HepG2 (cell line): ENCODE measurements around the gene OPN1SW. TPM values are rescaled to one million over a fixed set of nuclear protein-coding genes. Genes with fewer than 3 reads are reported as not detected.

Experiments
- ATAC-seq: fragments of 200-7000 bp; cut with Tn5 transposase; 3 replicates; pipeline ENCODE4 v1.9.1; 2020; ENCODE audit warnings: mild to moderate bottlenecking, moderate library complexity
- BruUV-seq: library from RNA; stranded (reverse); fragments of 400-500 nt; replicated peaks from 2 replicates; lab custom pipeline; 2021; lab: Mats Ljungman, UMichigan
- CTCF ChIA-PET: fragments of 300-600 bp; formaldehyde crosslinking; extraction: SDS; loops from one replicate; lab custom pipeline; 2021; ENCODE audit warnings: low total read pairs, inconsistent platforms, low intra/inter-chr PET ratio; lab: Yijun Ruan, JAX
- POLR2A ChIA-PET: fragments of 350-600 bp; sonication (Branson Sonifier 250); formaldehyde crosslinking; loops from one replicate; lab custom pipeline; 2020; ENCODE audit warnings: antibody characterized with exemption, inconsistent platforms; lab: Yijun Ruan, JAX
- DNase-seq: peaks from one replicate; pipeline ENCODE4 v3.0.0-alpha.2; 2015; ENCODE audit warnings: low spot score
- FAIRE-seq: peaks from 3 replicates; lab custom pipeline; 2011; peaks lifted over from hg19 to GRCh38; lab: Jason Lieb, UNC
- H2AFZ ChIP-seq: one replicate; pipeline ENCODE4 v1.6.1; 2011; ENCODE audit warnings: low read length, inconsistent platforms
- H3K27ac ChIP-seq: fragments of 300-600 bp; 3 replicates; pipeline ENCODE4 v1.8.0; 2011; ENCODE audit warnings: mixed run types, mild to moderate bottlenecking, mixed read lengths, low read length, inconsistent platforms; ENCODE audit not compliant: insufficient read depth; ENCODE audit errors: extremely low read length
- H3K27me3 ChIP-seq, 2 experiments: fragments of 200-600 bp in 1 of 2; 2 replicates in 1 of 2; 3 replicates in 1 of 2; pipeline versions ENCODE4 v1.6.0 to v1.8.0; 2011; ENCODE audit warnings: low read length in 2 of 2, mild to moderate bottlenecking in 2 of 2, moderate library complexity in 2 of 2, inconsistent platforms in 1 of 2; ENCODE audit not compliant: insufficient read depth in 2 of 2, control insufficient read depth in 1 of 2
- H3K36me3 ChIP-seq, 2 experiments: fragments of 200-600 bp in 1 of 2; replicated peaks in 1 of 2; 2 replicates in 1 of 2; 3 replicates in 1 of 2; pipeline versions ENCODE4 v1.5.1 to v1.8.0; 2011; ENCODE audit warnings: low read length in 2 of 2, inconsistent platforms in 1 of 2; ENCODE audit not compliant: insufficient read depth in 2 of 2, control insufficient read depth in 1 of 2
- H3K4me1 ChIP-seq: 2 replicates; pipeline ENCODE4 v1.5.1; 2012; ENCODE audit warnings: low read length, inconsistent platforms; ENCODE audit not compliant: insufficient read depth
- H3K4me2 ChIP-seq: 2 replicates; pipeline ENCODE4 v1.6.0; 2011; ENCODE audit warnings: low read depth, low read length, inconsistent platforms
- H3K4me3 ChIP-seq, 3 experiments: fragments of 200-600 bp in 1 of 3; sonication (generic), shearing (Covaris generic) in 1 of 3; replicated peaks in 1 of 3; 2 replicates each; pipeline ENCODE4 v1.5.1; 2011 to 2016; ENCODE audit warnings: low read length in 3 of 3, inconsistent platforms in 2 of 3, low read depth in 2 of 3, mild to moderate bottlenecking in 2 of 3, control low read depth in 1 of 3, mixed read lengths in 1 of 3; ENCODE audit not compliant: insufficient read depth in 1 of 3
- H3K79me2 ChIP-seq: one replicate; pipeline ENCODE4 v1.6.1; 2011; ENCODE audit warnings: low read length, inconsistent platforms; ENCODE audit not compliant: insufficient read depth
- H3K9ac ChIP-seq: 2 replicates; pipeline ENCODE4 v1.6.0; 2011; ENCODE audit warnings: mild to moderate bottlenecking, low read depth, low read length, inconsistent platforms; ENCODE audit not compliant: insufficient read depth
- H3K9me3 ChIP-seq: 2 replicates; pipeline ENCODE4 v1.5.1; 2012; ENCODE audit warnings: mild to moderate bottlenecking, low read length
- H4K20me1 ChIP-seq: 2 replicates; pipeline ENCODE4 v1.6.0; 2011; ENCODE audit warnings: inconsistent platforms, mild to moderate bottlenecking, low read length, moderate library complexity; ENCODE audit not compliant: insufficient read depth
- ARID2 ChIP-seq: sonication (generic); formaldehyde crosslinking; IDR thresholded peaks from 2 replicates; pipeline ENCODE4 v1.8.1; 2022; ENCODE audit warnings: mild to moderate bottlenecking, missing genetic modification reagents, borderline replicate concordance
- CEBPG ChIP-seq: IDR thresholded peaks from 2 replicates; pipeline ENCODE4 v1.6.1; 2016
- POLR2A ChIP-seq, 2 experiments: IDR thresholded peaks; 2 replicates each; pipeline ENCODE4 v1.6.1; 2011; ENCODE audit warnings: low read depth in 2 of 2, low read length in 2 of 2, mild to moderate bottlenecking in 1 of 2, moderate library complexity in 1 of 2; ENCODE audit not compliant: insufficient read depth in 1 of 2
- RBFOX2 ChIP-seq: fragments of 200-400 bp; formaldehyde crosslinking; IDR thresholded peaks from 2 replicates; pipeline ENCODE4 v1.6.1; 2017; ENCODE audit warnings: low read depth, mild to moderate bottlenecking, low read length
- SOX13 ChIP-seq, 3 experiments: fragments of 450-650 bp in 1 of 3; sonication (generic) in 1 of 3; formaldehyde crosslinking in 1 of 3; IDR thresholded peaks in 2 of 3; conservative IDR thresholded peaks in 1 of 3; 2 replicates each; pipeline versions ENCODE4 v1.5.0 to v1.6.1; 2016 to 2020; ENCODE audit warnings: antibody characterized with exemption in 1 of 3, mild to moderate bottlenecking in 1 of 3, missing compliant biosample characterization in 1 of 3, missing genetic modification reagents in 1 of 3, moderate library complexity in 1 of 3
- ZNF275 ChIP-seq: sonication (generic); formaldehyde crosslinking; IDR thresholded peaks from 2 replicates; pipeline ENCODE4 v1.8.0; 2022; ENCODE audit warnings: missing genetic modification reagents, mild to moderate bottlenecking, inconsistent platforms, borderline replicate concordance
- ZNF460 ChIP-seq: sonication (generic); formaldehyde crosslinking; IDR thresholded peaks from 2 replicates; pipeline ENCODE4 v1.5.1; 2020; ENCODE audit warnings: missing genetic modification reagents, mild to moderate bottlenecking, borderline replicate concordance
- ZNF644 ChIP-seq: IDR thresholded peaks from 2 replicates; pipeline ENCODE4 v1.6.1; 2016; ENCODE audit warnings: low read depth
- ZSCAN22 ChIP-seq: sonication (generic); formaldehyde crosslinking; IDR thresholded peaks from 2 replicates; pipeline ENCODE4 v1.4.0; 2020; ENCODE audit warnings: mild to moderate bottlenecking, missing genetic modification reagents
- WGBS: methylation state at CpG from one replicate; pipeline ENCODE4 v1.1.6; 2017; ENCODE audit warnings: low lambda C conversion rate; 5-methylcytosine and 5-hydroxymethylcytosine counted together
- in situ Hi-C: cut with HindIII; loops from 2 replicates; pipeline ENCODE4 v1.10.0; 2017; ENCODE audit warnings: low pct_unique_long_range_greater_than_20kb; ENCODE audit not compliant: extremely low pct_ligation_motif_present
- intact Hi-C: fragments of 100-400 bp; cut with micrococcal nuclease; formaldehyde crosslinking; loops from one replicate; pipeline ENCODE4 v1.10.0; 2022; ENCODE audit not compliant: unreplicated experiment
- polyA plus RNA-seq, 8 experiments: library from polyadenylated mRNA; depleted of rRNA in 3 of 8; stranded (reverse) in 7 of 8; unstranded in 1 of 8; fragments of >200 nt; fragmentation: Illumina TruSeq in 4 of 8; extraction: Trizol in 4 of 8; gene quantifications; 2 replicates each; pipeline versions ENCODE4 v1.2.1 to v1.2.3, GENCODE V29; 2011 to 2016; ENCODE audit warnings: low read depth in 4 of 8, missing spikeins in 1 of 8, mixed read lengths in 1 of 8; ENCODE audit not compliant: insufficient read depth in 1 of 8
- total RNA-seq, 5 experiments: library from RNA; depleted of rRNA; stranded (reverse); fragments of >200 nt; fragmentation: Illumina TruSeq; extraction: Trizol; gene quantifications; 2 replicates each; pipeline ENCODE4 v1.2.3, GENCODE V29; 2016; ENCODE audit warnings: low read depth in 1 of 5

Gene OPN1SW
- total and polyA plus RNA-seq, 2 of the 13 experiments (the other 11 are each of a cell fraction or from before 2014, with no cell fraction given): not detected

GRCh38 chr7:128742206-128742605 lies 33.4 kb downstream of the OPN1SW start:
- no peak for FAIRE-seq
- no peak overlapping the region for H2AFZ ChIP-seq
- TF ChIP-seq ARID2 (CRISPR knock-in tag) (0 out of 2 replicates have a peak, but pooled peaks have one; percentile 28), ZNF275 (CRISPR knock-in tag) (no peak), SOX13 (IDR thresholded peaks at IDR 0.05) (no peak), SOX13 (CRISPR knock-in tag; conservative IDR thresholded peaks at IDR 0.05 in 1 of 2, IDR thresholded peaks at IDR 0.05 in 1 of 2) (0 out of 4 replicates have a peak, but pooled peaks of 1 of the 2 experiments have one; percentile 26), RBFOX2 (0 out of 2 replicates have a peak, but pooled peaks have one; percentile 24), CEBPG (peak; percentile 53), POLR2A (IDR thresholded peaks at IDR 0.05; ENCODE audit: insufficient read depth in 1 of 2, low read depth in 2 of 2, low read length in 2 of 2) (peak in 1 of 2 experiments; percentile 29; a peak in 1 of 4 replicates), ZNF644 (0 out of 2 replicates have a peak, but pooled peaks have one; percentile 41), ZNF460 (no peak), ZSCAN22 (CRISPR knock-in tag) (no peak)
- TF ChIP-seq, all 625 proteins: peak for 6
- Histone ChIP-seq H3K36me3 (peaks cover 0 to 6% of the 10 kb centered on the region in 2 experiments; a peak in 3 of 5 replicates), H3K9me3 (no peaks in the 10 kb centered on the region), H4K20me1 (peaks cover 73% of the 10 kb centered on the region), H3K4me2 (peak overlapping the region; percentile 88), H3K27ac (no peak overlapping the region), H3K4me1 (peaks cover 77% of the 10 kb centered on the region), H3K9ac (no peak overlapping the region), H3K4me3 (no peak overlapping the region), H3K27me3 (peaks cover 0 to 8% of the 10 kb centered on the region in 2 experiments; a peak in 1 of 5 replicates), H3K79me2 (peaks cover 79% of the 10 kb centered on the region)
- ATAC-seq (no peak), DNase-seq (no peak)
- CTCF ChIA-PET: no interaction called here
- in situ Hi-C loops (no loop called here), intact Hi-C loops (no loop called here)
- POLR2A ChIA-PET: no interaction called here
- no TSS peak for BruUV-seq
- WGBS: 66% methylated on average over 4 of the region's 4 CpGs
